Astrocyte (in vitro differentiated cells and primary cell): ENCODE results near the gene PSMB3. TPM values are rescaled to one million over a fixed set of nuclear protein-coding genes. Genes with fewer than 3 reads are reported as not detected.
A peak's percentile ranks its signal among the peaks of the same experiment; 100 is the strongest.

Experiments used
- DNase-seq: peaks from one replicate; pipeline ENCODE4 v3.0.0-alpha.2; 2010; ENCODE audit warnings: low read depth
- FAIRE-seq: peaks from 2 replicates; lab custom pipeline; 2011; peaks lifted over from hg19 to GRCh38; lab: Jason Lieb, UNC
- H2AFZ ChIP-seq: 2 replicates; pipeline ENCODE4 v1.6.0; 2012; ENCODE audit warnings: low read depth, low read length, inconsistent platforms
- H3K27ac ChIP-seq: 2 replicates; pipeline ENCODE4 v1.5.1; 2011; ENCODE audit warnings: low read depth, low read length, inconsistent platforms
- H3K27me3 ChIP-seq: 2 replicates; pipeline ENCODE4 v1.6.0; 2011; ENCODE audit warnings: low read length, inconsistent platforms; ENCODE audit not compliant: insufficient read depth
- H3K36me3 ChIP-seq: 2 replicates; pipeline ENCODE4 v1.5.1; 2011; ENCODE audit warnings: low read length, inconsistent platforms; ENCODE audit not compliant: insufficient read depth
- H3K4me1 ChIP-seq: 2 replicates; pipeline ENCODE4 v1.5.1; 2011; ENCODE audit warnings: low read length, inconsistent platforms; ENCODE audit not compliant: insufficient read depth
- H3K4me2 ChIP-seq: 2 replicates; pipeline ENCODE4 v1.6.0; 2012; ENCODE audit warnings: low read length, inconsistent platforms
- H3K4me3 ChIP-seq: 2 replicates; pipeline ENCODE4 v1.5.1; 2011; ENCODE audit warnings: low read depth, mild to moderate bottlenecking, low read length, inconsistent platforms; ENCODE audit not compliant: insufficient read depth
- H3K79me2 ChIP-seq: 2 replicates; pipeline ENCODE4 v1.6.0; 2012; ENCODE audit warnings: mild to moderate bottlenecking, low read length, inconsistent platforms; ENCODE audit not compliant: insufficient read depth
- H3K9ac ChIP-seq: 2 replicates; pipeline ENCODE4 v1.6.0; 2012; ENCODE audit warnings: mild to moderate bottlenecking, low read length, inconsistent platforms
- H3K9me3 ChIP-seq: 2 replicates; pipeline ENCODE4 v1.5.1; 2012; ENCODE audit warnings: low read depth, mild to moderate bottlenecking, low read length, inconsistent platforms; ENCODE audit not compliant: insufficient read depth
- H4K20me1 ChIP-seq: 2 replicates; pipeline ENCODE4 v1.6.0; 2012; ENCODE audit warnings: low read length, inconsistent platforms; ENCODE audit not compliant: insufficient read depth
- H3K27ac Mint-ChIP-seq: one replicate; pipeline ENCODE4 v1.8.0; 2021; ENCODE audit warnings: mild to moderate bottlenecking, mixed read lengths; ENCODE audit not compliant: unreplicated experiment
- H3K27me3 Mint-ChIP-seq: one replicate; pipeline ENCODE4 v1.8.0; 2021; ENCODE audit warnings: low read depth, mixed read lengths; ENCODE audit not compliant: unreplicated experiment
- H3K36me3 Mint-ChIP-seq: one replicate; pipeline ENCODE4 v1.8.0; 2021; ENCODE audit warnings: low read depth, mixed read lengths; ENCODE audit not compliant: unreplicated experiment
- H3K4me1 Mint-ChIP-seq: one replicate; pipeline ENCODE4 v1.8.0; 2021; ENCODE audit warnings: low read depth, mixed read lengths; ENCODE audit not compliant: unreplicated experiment
- H3K4me3 Mint-ChIP-seq: one replicate; pipeline ENCODE4 v1.8.0; 2021; ENCODE audit warnings: mild to moderate bottlenecking, moderate library complexity, mixed read lengths; ENCODE audit not compliant: unreplicated experiment
- H3K9me3 Mint-ChIP-seq: one replicate; pipeline ENCODE4 v1.8.0; 2021; ENCODE audit warnings: mild to moderate bottlenecking, mixed read lengths; ENCODE audit not compliant: unreplicated experiment
- EZH2 ChIP-seq: IDR thresholded peaks from 2 replicates; pipeline ENCODE4 v1.6.1; 2012; ENCODE audit warnings: mild to moderate bottlenecking, low read length, inconsistent platforms; ENCODE audit not compliant: insufficient read depth
- total RNA-seq: library from RNA; stranded (reverse); gene quantifications from 2 replicates; pipeline ENCODE4 v1.2.1, GENCODE V29; 2021
- TF ChIP-seq, protein P1 (sequence below): IDR thresholded peaks from 2 replicates; pipeline ENCODE4 v1.5.1; 2011; ENCODE audit warnings: low read depth, mild to moderate bottlenecking, inconsistent platforms, low read length, moderate library complexity; ENCODE audit not compliant: insufficient read depth

PSMB3 gene
- total RNA-seq, 1 donor from 2014 or later, result 191 TPM

DNA sequence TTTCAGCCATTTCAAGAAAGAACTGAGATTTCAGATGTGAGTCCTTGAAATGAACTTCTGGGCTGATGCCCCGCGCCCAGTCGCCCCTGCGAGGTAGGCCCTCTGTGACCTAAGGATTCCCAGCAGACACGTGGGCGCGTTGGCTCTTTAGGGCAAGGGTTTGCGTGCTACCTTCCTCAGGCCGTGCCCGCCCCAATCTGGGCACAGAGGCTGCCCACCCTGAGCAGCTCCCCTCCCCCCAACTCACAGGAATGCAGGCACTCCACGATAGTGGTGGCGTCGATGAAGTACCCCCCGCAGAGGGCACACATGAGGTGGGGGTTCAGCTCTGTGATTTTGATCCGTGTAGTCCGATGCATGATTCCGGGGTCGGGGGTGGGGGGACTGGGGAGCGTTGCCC, 12.5 kb upstream of the PSMB3 start:
- H3K4me2 ChIP-seq, result no peak overlapping the region
- no peak overlapping the region for H3K9ac ChIP-seq
- H3K4me1 ChIP-seq, result peaks cover 14% of the 10 kb centered on the region
- H3K27me3 ChIP-seq, result no peaks in the 10 kb centered on the region
- DNase-seq (no peak), FAIRE-seq (no peak)
- H3K79me2 ChIP-seq, result peaks cover 63% of the 10 kb centered on the region
- no peak overlapping the region for H3K27ac ChIP-seq
- TF ChIP-seq, protein P1, sequence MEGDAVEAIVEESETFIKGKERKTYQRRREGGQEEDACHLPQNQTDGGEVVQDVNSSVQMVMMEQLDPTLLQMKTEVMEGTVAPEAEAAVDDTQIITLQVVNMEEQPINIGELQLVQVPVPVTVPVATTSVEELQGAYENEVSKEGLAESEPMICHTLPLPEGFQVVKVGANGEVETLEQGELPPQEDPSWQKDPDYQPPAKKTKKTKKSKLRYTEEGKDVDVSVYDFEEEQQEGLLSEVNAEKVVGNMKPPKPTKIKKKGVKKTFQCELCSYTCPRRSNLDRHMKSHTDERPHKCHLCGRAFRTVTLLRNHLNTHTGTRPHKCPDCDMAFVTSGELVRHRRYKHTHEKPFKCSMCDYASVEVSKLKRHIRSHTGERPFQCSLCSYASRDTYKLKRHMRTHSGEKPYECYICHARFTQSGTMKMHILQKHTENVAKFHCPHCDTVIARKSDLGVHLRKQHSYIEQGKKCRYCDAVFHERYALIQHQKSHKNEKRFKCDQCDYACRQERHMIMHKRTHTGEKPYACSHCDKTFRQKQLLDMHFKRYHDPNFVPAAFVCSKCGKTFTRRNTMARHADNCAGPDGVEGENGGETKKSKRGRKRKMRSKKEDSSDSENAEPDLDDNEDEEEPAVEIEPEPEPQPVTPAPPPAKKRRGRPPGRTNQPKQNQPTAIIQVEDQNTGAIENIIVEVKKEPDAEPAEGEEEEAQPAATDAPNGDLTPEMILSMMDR, result no peak
- no peak for TF ChIP-seq EZH2
- H4K20me1 ChIP-seq, result peaks cover 84% of the 10 kb centered on the region
- Mint-ChIP-seq H3K4me1 (peaks cover 19% of the 10 kb centered on the region), H3K27ac (no peak overlapping the region), H3K9me3 (no peaks in the 10 kb centered on the region), H3K4me3 (no peak overlapping the region), H3K27me3 (no peaks in the 10 kb centered on the region), H3K36me3 (peaks cover 9% of the 10 kb centered on the region)
- H3K9me3 ChIP-seq, result no peaks in the 10 kb centered on the region
- H2AFZ ChIP-seq, result no peak overlapping the region
- no peak overlapping the region for H3K4me3 ChIP-seq
- H3K36me3 ChIP-seq, result peaks cover 11% of the 10 kb centered on the region

DNA sequence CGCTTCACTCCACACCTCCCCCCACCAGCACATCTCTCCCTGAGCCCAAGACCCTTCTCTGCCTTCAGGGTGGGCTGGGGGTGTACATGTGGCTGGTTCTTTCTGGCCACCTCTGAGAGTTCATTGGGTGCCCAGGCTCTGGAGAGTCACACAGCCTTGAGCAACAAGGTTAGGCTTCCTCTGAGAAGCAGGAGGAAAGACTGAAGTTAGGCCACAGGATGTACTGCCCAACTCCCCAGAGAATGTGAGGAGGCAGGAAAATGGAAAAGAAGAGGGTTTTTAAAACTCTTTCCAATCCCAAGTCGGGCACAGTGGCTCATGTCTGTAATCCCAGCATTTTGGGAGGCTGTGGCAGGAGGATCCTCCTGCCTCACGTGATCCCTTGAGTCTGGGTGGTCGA, 11.7 kb upstream of the PSMB3 start:
- Histone ChIP-seq H3K36me3 (peaks cover 11% of the 10 kb centered on the region), H3K79me2 (peaks cover 70% of the 10 kb centered on the region), H3K9ac (no peak overlapping the region), H2AFZ (no peak overlapping the region), H3K9me3 (no peaks in the 10 kb centered on the region), H3K4me1 (peaks cover 17% of the 10 kb centered on the region), H3K4me2 (no peak overlapping the region), H3K27ac (no peak overlapping the region), H3K27me3 (no peaks in the 10 kb centered on the region), H4K20me1 (peaks cover 84% of the 10 kb centered on the region), H3K4me3 (no peak overlapping the region)
- DNase-seq, result no peak
- Mint-ChIP-seq H3K4me1 (peaks cover 25% of the 10 kb centered on the region), H3K9me3 (no peaks in the 10 kb centered on the region), H3K4me3 (no peak overlapping the region), H3K36me3 (peaks cover 7% of the 10 kb centered on the region), H3K27ac (no peak overlapping the region), H3K27me3 (no peaks in the 10 kb centered on the region)
- TF ChIP-seq, protein P1, result no peak
- no peak for TF ChIP-seq EZH2
- FAIRE-seq, result no peak

DNA sequence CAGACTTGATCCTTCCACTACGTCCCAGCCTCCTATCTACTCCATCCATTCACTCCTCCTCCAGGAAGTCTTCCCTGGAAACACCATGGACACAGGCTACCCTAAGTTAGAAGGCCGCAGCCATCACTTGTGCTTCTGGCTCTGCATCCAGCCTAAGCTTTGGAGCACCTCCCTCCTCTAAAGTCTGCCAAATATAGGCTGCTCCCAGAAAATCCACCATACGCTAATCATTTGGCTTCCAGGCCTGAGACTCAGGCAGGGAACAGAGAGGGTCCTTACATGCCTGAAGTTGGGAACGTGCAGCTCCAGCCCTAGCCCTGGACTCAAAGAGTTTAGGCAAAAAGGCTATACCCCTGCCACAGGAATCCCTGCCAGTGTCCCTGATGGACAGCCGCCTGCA, 11.1 kb upstream of the PSMB3 start:
- no peaks in the 10 kb centered on the region for H3K27me3 Mint-ChIP-seq
- H3K27ac Mint-ChIP-seq, result no peak overlapping the region
- H3K36me3 ChIP-seq, result peaks cover 11% of the 10 kb centered on the region
- H3K4me2 ChIP-seq, result no peak overlapping the region
- H2AFZ ChIP-seq, result no peak overlapping the region
- peaks cover 23% of the 10 kb centered on the region for H3K4me1 ChIP-seq
- TF ChIP-seq, protein P1, result no peak
- TF ChIP-seq EZH2, result no peak
- no peak overlapping the region for H3K4me3 ChIP-seq
- peaks cover 2% of the 10 kb centered on the region for H3K9me3 Mint-ChIP-seq
- H3K36me3 Mint-ChIP-seq, result peaks cover 7% of the 10 kb centered on the region
- no peak overlapping the region for H3K4me3 Mint-ChIP-seq
- DNase-seq (no peak), FAIRE-seq (no peak)
- no peaks in the 10 kb centered on the region for H3K27me3 ChIP-seq
- H3K9ac ChIP-seq, result peak overlapping the region; percentile 53
- H3K4me1 Mint-ChIP-seq, result peaks cover 32% of the 10 kb centered on the region
- H4K20me1 ChIP-seq, result peaks cover 84% of the 10 kb centered on the region
- no peaks in the 10 kb centered on the region for H3K9me3 ChIP-seq
- H3K27ac ChIP-seq, result no peak overlapping the region
- H3K79me2 ChIP-seq, result peaks cover 77% of the 10 kb centered on the region
